Cardiac muscle cell (in vitro differentiated cells and primary cell): Measurements from ENCODE around the gene DDR2. TPM values are rescaled to one million over a fixed set of nuclear protein-coding genes. Genes with fewer than 3 reads are reported as not detected.

Experiments
- DNase-seq, 2 donors: peaks; one replicate each; pipeline versions ENCODE4 v3.0.0 to v3.0.0-alpha.2; 2010 to 2017; ENCODE audit warnings: low read depth in 1 of 2, low spot score in 1 of 2
- H3K27ac ChIP-seq: fragments of 200-600 bp; sonication (generic); 2 replicates; pipeline ENCODE4 v1.5.1; 2016
- H3K27me3 ChIP-seq: fragments of 200-600 bp; sonication (generic); 2 replicates; pipeline ENCODE4 v1.6.0; 2016; ENCODE audit warnings: control low read depth
- H3K36me3 ChIP-seq: fragments of 200-600 bp; sonication (generic); 2 replicates; pipeline ENCODE4 v1.5.1; 2016; ENCODE audit warnings: control low read depth
- H3K4me1 ChIP-seq: fragments of 200-600 bp; sonication (generic); 2 replicates; pipeline ENCODE4 v1.8.1; 2017; ENCODE audit warnings: low read depth, mild to moderate bottlenecking, mixed run types
- H3K4me3 ChIP-seq: fragments of 200-600 bp; sonication (generic); 2 replicates; pipeline ENCODE4 v1.5.1; 2016; ENCODE audit warnings: mild to moderate bottlenecking
- H3K9me3 ChIP-seq: fragments of 200-600 bp; sonication (generic); 2 replicates; pipeline ENCODE4 v1.5.1; 2017; ENCODE audit warnings: low read depth, mild to moderate bottlenecking, control low read depth
- CTCF ChIP-seq: IDR thresholded peaks from 2 replicates; pipeline ENCODE4 v1.5.1; 2012; ENCODE audit warnings: low read depth, mild to moderate bottlenecking, low read length
- polyA plus RNA-seq: library from polyadenylated mRNA; unstranded; fragments of >200 nt; fragmentation: Nextera tagmentation; extraction: Ambion mirVana; gene quantifications from 2 replicates; pipeline ENCODE4 v1.2.1, GENCODE V29; 2016
- total RNA-seq: library from RNA; depleted of rRNA; stranded (reverse); fragments of >200 nt; gene quantifications from 2 replicates; pipeline ENCODE4 v1.2.3, GENCODE V29; 2016

DDR2 gene
- total and polyA plus RNA-seq, 2 experiments from 2014 or later = 1.3 to 1.4 TPM

DNA sequence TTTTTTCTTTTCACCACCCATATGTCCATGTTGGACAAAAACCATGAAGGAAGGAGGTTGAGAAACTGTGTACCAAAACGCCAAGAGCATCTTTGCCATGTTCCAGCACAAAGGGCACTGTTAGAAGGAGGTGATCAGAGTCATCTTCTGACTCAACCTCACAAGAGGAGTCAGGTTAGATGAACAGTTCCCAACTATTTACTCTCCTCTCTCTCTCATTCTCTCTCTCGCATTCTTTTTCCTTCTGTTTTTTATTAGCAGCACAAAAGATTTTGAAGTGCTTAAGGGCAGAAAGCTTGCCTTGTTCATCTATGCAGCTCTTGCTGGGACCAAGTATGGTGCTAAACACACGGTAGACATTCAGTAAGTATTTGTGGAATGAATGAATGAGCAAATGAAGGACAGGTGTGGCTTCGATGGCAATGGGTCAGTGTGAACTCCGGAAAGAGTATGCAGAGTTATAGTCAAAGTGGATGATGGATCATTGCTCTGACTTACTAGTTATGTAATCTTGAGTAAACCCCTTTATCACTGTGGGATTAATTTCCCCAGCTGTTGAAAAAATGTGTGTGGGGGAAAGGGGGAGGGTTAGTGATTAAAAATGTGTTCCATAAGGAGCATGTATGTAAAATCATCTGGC lies 33.9 kb downstream of the DDR2 start:
- Histone ChIP-seq H3K4me3 (no peak overlapping the region), H3K4me1 (no peaks in the 10 kb centered on the region), H3K9me3 (no peaks in the 10 kb centered on the region), H3K27me3 (no peaks in the 10 kb centered on the region), H3K36me3 (no peaks in the 10 kb centered on the region), H3K27ac (no peak overlapping the region)
- DNase-seq = peak in 1 of 2 donors; percentile 36
- TF ChIP-seq CTCF = no peak

DNA sequence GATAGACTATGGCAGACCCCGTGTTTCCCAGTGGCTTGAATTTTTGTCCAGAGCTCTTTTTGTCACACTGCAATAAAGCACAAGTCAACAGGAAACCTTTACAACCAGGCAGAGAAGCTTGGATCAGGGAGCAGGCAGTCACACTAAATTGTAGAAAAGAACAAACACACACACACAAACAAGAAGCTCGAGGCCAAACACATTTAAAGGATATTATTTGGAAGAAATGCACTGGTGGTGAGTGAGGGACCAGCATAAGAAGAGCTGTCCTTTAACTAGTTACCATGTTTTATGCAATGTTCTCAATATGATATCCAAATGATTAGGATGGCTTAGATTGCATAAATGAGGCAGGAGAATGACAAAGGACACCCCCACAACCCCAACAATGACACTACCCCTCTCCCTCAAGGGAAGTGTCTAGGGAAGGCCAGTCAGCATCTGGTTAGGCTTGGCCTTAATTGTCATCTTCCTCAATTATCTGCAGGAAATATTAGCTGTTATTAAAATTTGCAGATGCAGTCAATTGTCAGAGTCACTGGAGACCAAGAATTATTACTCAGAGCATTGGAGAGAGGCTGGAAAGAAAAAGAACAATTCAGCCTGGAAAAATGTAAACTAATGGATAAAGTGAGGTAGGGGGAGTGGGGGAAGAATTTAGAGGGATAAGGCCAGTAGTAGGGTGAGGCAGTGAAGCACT lies 35.3 kb downstream of the DDR2 start:
- Histone ChIP-seq H3K36me3 (no peaks in the 10 kb centered on the region), H3K27ac (no peak overlapping the region), H3K9me3 (no peaks in the 10 kb centered on the region), H3K4me1 (no peaks in the 10 kb centered on the region), H3K4me3 (no peak overlapping the region), H3K27me3 (no peaks in the 10 kb centered on the region)
- no peak for DNase-seq
- no peak for TF ChIP-seq CTCF

DNA sequence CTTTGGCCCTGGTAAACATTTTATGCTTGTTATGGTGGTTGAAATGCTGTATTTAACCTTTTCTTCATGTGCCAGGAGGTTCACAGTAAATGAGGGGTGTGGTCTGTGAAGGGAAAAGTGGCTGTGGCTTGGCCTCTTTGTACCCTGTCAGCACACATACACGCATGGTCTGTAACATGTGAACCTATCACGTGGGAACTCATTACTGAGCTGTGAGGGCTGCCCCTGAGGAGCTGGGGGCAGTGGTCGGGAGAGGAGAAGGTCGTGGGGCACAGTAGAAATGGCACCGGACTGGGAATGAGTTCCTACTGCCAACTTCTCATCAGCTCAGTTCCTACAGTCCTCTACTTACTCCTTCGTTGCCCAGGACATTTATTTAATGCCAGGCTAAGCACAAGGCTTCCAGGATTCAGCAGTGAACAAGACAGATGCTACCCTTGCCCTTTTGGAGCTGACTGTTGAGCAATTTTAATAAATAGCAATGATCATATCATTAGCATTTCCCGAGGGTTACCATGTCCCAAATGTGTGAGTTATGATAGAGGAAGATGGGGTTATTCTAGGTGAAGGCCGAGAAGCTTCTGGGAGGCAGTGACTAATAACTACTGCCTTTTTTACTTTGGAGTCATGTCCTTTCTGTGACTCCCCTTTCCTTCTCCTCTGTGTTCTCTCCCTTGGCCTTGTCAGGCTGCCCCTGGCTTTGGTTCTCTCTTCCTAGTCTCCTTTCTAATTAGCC lies 38.8 kb downstream of the DDR2 start:
- Histone ChIP-seq H3K4me3 (no peak overlapping the region), H3K9me3 (no peaks in the 10 kb centered on the region), H3K4me1 (no peaks in the 10 kb centered on the region), H3K27me3 (no peaks in the 10 kb centered on the region), H3K36me3 (no peaks in the 10 kb centered on the region), H3K27ac (no peak overlapping the region)
- DNase-seq = peak in 1 of 2 donors; percentile 66
- no peak for TF ChIP-seq CTCF

- no peak for DNase-seq
Measured at GRCh38 chr1:162671664-162672410, 39.6 kb downstream of the DDR2 start.

More at GRCh38 chr1:162671664-162672410, 39.6 kb downstream of the DDR2 start:
- Histone ChIP-seq H3K27ac (no peak overlapping the region), H3K4me1 (no peaks in the 10 kb centered on the region), H3K27me3 (no peaks in the 10 kb centered on the region), H3K36me3 (no peaks in the 10 kb centered on the region), H3K4me3 (no peak overlapping the region), H3K9me3 (no peaks in the 10 kb centered on the region)
- TF ChIP-seq CTCF = no peak
